ENCODE data around the gene TMEM88.

- TF ChIP-seq SMC3 (IDR thresholded peaks at IDR 0.05; ENCODE audit: low read depth, low read length) (no peak), MAZ (IDR thresholded peaks at IDR 0.05; ENCODE audit: borderline replicate concordance, low read depth, low read length) (0 out of 2 replicates have a peak, but pooled peaks have one; percentile 16), POLR2A (IDR thresholded peaks at IDR 0.05; ENCODE audit: low read depth, low read length) (no peak), USF2 (IDR thresholded peaks at IDR 0.05; ENCODE audit: low read depth, low read length) (no peak), MXI1 (IDR thresholded peaks at IDR 0.05; ENCODE audit: borderline replicate concordance, low read depth, low read length) (no peak), RFX5 (IDR thresholded peaks at IDR 0.05; ENCODE audit: low read depth, low read length) (no peak), RCOR1 (IDR thresholded peaks at IDR 0.05; ENCODE audit: insufficient replicate concordance, low read length) (no peak)
- TF ChIP-seq, protein P1, sequence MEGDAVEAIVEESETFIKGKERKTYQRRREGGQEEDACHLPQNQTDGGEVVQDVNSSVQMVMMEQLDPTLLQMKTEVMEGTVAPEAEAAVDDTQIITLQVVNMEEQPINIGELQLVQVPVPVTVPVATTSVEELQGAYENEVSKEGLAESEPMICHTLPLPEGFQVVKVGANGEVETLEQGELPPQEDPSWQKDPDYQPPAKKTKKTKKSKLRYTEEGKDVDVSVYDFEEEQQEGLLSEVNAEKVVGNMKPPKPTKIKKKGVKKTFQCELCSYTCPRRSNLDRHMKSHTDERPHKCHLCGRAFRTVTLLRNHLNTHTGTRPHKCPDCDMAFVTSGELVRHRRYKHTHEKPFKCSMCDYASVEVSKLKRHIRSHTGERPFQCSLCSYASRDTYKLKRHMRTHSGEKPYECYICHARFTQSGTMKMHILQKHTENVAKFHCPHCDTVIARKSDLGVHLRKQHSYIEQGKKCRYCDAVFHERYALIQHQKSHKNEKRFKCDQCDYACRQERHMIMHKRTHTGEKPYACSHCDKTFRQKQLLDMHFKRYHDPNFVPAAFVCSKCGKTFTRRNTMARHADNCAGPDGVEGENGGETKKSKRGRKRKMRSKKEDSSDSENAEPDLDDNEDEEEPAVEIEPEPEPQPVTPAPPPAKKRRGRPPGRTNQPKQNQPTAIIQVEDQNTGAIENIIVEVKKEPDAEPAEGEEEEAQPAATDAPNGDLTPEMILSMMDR (conservative IDR thresholded peaks at IDR 0.05; ENCODE audit: low read depth, low read length), result no peak
These were observed 30.7 kb downstream of the TMEM88 start for GRCh38 chr17:7885367-7886226.

Data from IMR-90 (cell line).